ACC112 (cell line): Measurements from ENCODE around the gene DDC.

Source experiments
- H2AFZ ChIP-seq: fragments of 200-600 bp; sonication (generic); one replicate; pipeline ENCODE4 v1.6.0; 2017; ENCODE audit warnings: antibody characterized with exemption, low read length; ENCODE audit not compliant: unreplicated experiment
- H3K27ac ChIP-seq: fragments of 200-600 bp; sonication (generic); 2 replicates; pipeline ENCODE4 v1.5.1; 2014; ENCODE audit warnings: low read depth, mild to moderate bottlenecking, antibody characterized with exemption, low read length, moderate library complexity
- H3K27me3 ChIP-seq: fragments of 200-600 bp; sonication (generic); 2 replicates; pipeline ENCODE4 v1.6.1; 2014; ENCODE audit warnings: mild to moderate bottlenecking, antibody characterized with exemption, low read length, moderate library complexity, mixed read lengths; ENCODE audit not compliant: insufficient read depth
- H3K36me3 ChIP-seq: fragments of 200-600 bp; sonication (generic); 2 replicates; pipeline ENCODE4 v1.6.1; 2016; ENCODE audit warnings: mild to moderate bottlenecking, antibody characterized with exemption, low read length, moderate library complexity, mixed read lengths; ENCODE audit not compliant: insufficient read depth
- H3K4me1 ChIP-seq: fragments of 200-600 bp; sonication (generic); one replicate; pipeline ENCODE4 v1.6.1; 2016; ENCODE audit warnings: low read length, mixed read lengths; ENCODE audit not compliant: insufficient read depth, unreplicated experiment, control insufficient read depth
- H3K4me3 ChIP-seq: fragments of 200-600 bp; sonication (generic); 2 replicates; pipeline ENCODE4 v1.5.1; 2014; ENCODE audit warnings: mild to moderate bottlenecking, low read depth, low read length
- H3K79me2 ChIP-seq: fragments of 200-600 bp; sonication (generic); one replicate; pipeline ENCODE4 v1.6.0; 2016; ENCODE audit warnings: low read length; ENCODE audit not compliant: control insufficient read depth, unreplicated experiment, insufficient read depth

The DDC gene

GRCh38 chr7:50486512-50486911 is 78.7 kb downstream of the DDC start:
- Histone ChIP-seq H2AFZ (no peak overlapping the region), H3K36me3 (no peaks in the 10 kb centered on the region), H3K27ac (no peak overlapping the region), H3K4me3 (no peak overlapping the region), H3K4me1 (no peaks in the 10 kb centered on the region), H3K27me3 (no peaks in the 10 kb centered on the region), H3K79me2 (no peaks in the 10 kb centered on the region)

- no peaks in the 10 kb centered on the region for H3K4me1 ChIP-seq
- no peak overlapping the region for H3K27ac ChIP-seq
- H2AFZ ChIP-seq = no peak overlapping the region
- H3K27me3 ChIP-seq = no peaks in the 10 kb centered on the region
- H3K36me3 ChIP-seq = no peaks in the 10 kb centered on the region
- H3K4me3 ChIP-seq = no peak overlapping the region
- no peaks in the 10 kb centered on the region for H3K79me2 ChIP-seq
These were observed 83.3 kb downstream of the DDC start for GRCh38 chr7:50481867-50482266.

GRCh38 chr7:50480797-50481196 is 84.4 kb downstream of the DDC start:
- H3K36me3 ChIP-seq = no peaks in the 10 kb centered on the region

GRCh38 chr7:50479743-50480517 is 85.3 kb downstream of the DDC start:
- no peaks in the 10 kb centered on the region for H3K27me3 ChIP-seq
- H2AFZ ChIP-seq = no peak overlapping the region
- no peaks in the 10 kb centered on the region for H3K36me3 ChIP-seq
- no peak overlapping the region for H3K27ac ChIP-seq
- no peaks in the 10 kb centered on the region for H3K4me1 ChIP-seq
- H3K79me2 ChIP-seq = no peaks in the 10 kb centered on the region
- no peak overlapping the region for H3K4me3 ChIP-seq

More at GRCh38 chr7:50480797-50481196, 84.4 kb downstream of the DDC start:
- H3K4me1 ChIP-seq = no peaks in the 10 kb centered on the region
- no peaks in the 10 kb centered on the region for H3K27me3 ChIP-seq
- no peaks in the 10 kb centered on the region for H3K79me2 ChIP-seq
- no peak overlapping the region for H2AFZ ChIP-seq
- H3K4me3 ChIP-seq = no peak overlapping the region
- no peak overlapping the region for H3K27ac ChIP-seq

GRCh38 chr7:50477640-50478039 is 87.6 kb downstream of the DDC start:
- Histone ChIP-seq H3K27me3 (no peaks in the 10 kb centered on the region), H3K4me3 (no peak overlapping the region), H2AFZ (no peak overlapping the region), H3K79me2 (no peaks in the 10 kb centered on the region), H3K27ac (no peak overlapping the region), H3K36me3 (no peaks in the 10 kb centered on the region), H3K4me1 (no peaks in the 10 kb centered on the region)

- no peak overlapping the region for H3K4me3 ChIP-seq
- H3K27ac ChIP-seq = no peak overlapping the region
- no peaks in the 10 kb centered on the region for H3K36me3 ChIP-seq
- no peaks in the 10 kb centered on the region for H3K27me3 ChIP-seq
- H3K4me1 ChIP-seq = no peaks in the 10 kb centered on the region
- H2AFZ ChIP-seq = no peak overlapping the region
- no peaks in the 10 kb centered on the region for H3K79me2 ChIP-seq
These were observed 88.1 kb downstream of the DDC start for GRCh38 chr7:50476953-50477625.

- Histone ChIP-seq H2AFZ (no peak overlapping the region), H3K27ac (no peak overlapping the region), H3K27me3 (no peaks in the 10 kb centered on the region), H3K4me3 (no peak overlapping the region), H3K79me2 (no peaks in the 10 kb centered on the region), H3K36me3 (no peaks in the 10 kb centered on the region), H3K4me1 (no peaks in the 10 kb centered on the region)
These were observed 89.9 kb downstream of the DDC start for GRCh38 chr7:50475340-50475739.

GRCh38 chr7:50474382-50475160 is 90.6 kb downstream of the DDC start:
- Histone ChIP-seq H3K27ac (no peak overlapping the region), H3K36me3 (no peaks in the 10 kb centered on the region), H3K27me3 (no peaks in the 10 kb centered on the region), H2AFZ (no peak overlapping the region), H3K4me1 (no peaks in the 10 kb centered on the region), H3K4me3 (no peak overlapping the region), H3K79me2 (no peaks in the 10 kb centered on the region)

- H3K27ac ChIP-seq = no peak overlapping the region
- H3K4me3 ChIP-seq = no peak overlapping the region
- H3K4me1 ChIP-seq = no peaks in the 10 kb centered on the region
- H3K79me2 ChIP-seq = no peaks in the 10 kb centered on the region
- H3K36me3 ChIP-seq = no peaks in the 10 kb centered on the region
- H3K27me3 ChIP-seq = no peaks in the 10 kb centered on the region
- no peak overlapping the region for H2AFZ ChIP-seq
These were observed 91.7 kb downstream of the DDC start for GRCh38 chr7:50473531-50473930.

GRCh38 chr7:50472427-50472826 is 92.8 kb downstream of the DDC start:
- no peaks in the 10 kb centered on the region for H3K79me2 ChIP-seq
- peaks cover 4% of the 10 kb centered on the region for H3K4me1 ChIP-seq
- no peak overlapping the region for H2AFZ ChIP-seq
- no peak overlapping the region for H3K27ac ChIP-seq
- no peaks in the 10 kb centered on the region for H3K36me3 ChIP-seq
- H3K27me3 ChIP-seq = no peaks in the 10 kb centered on the region
- H3K4me3 ChIP-seq = no peak overlapping the region
